ENCODE results near the gene GPANK1. TPM values are rescaled to one million over a fixed set of nuclear protein-coding genes. Genes with fewer than 3 reads are reported as not detected.

Gene GPANK1
- total RNA-seq, 4 donors from 2014 or later: 15.8 to 21.0 (median 19.4) TPM

- peaks cover 23 to 51% (median 35%) of the 10 kb centered on the region in 4 donors for H3K36me3 ChIP-seq
- H3K9me3 ChIP-seq: no peaks in the 10 kb centered on the region
- DNase-seq (ENCODE audit: extremely low spot score): no peak
- intact Hi-C loops (cut with DNase I): no loop called here
- H3K4me1 ChIP-seq: peaks cover 21 to 49% (median 32%) of the 10 kb centered on the region in 4 donors
- TF ChIP-seq CTCF (IDR thresholded peaks at IDR 0.05) (no peak), POLR2A (IDR thresholded peaks at IDR 0.05; ENCODE audit: low read depth) (no peak), POLR2AphosphoS5 (IDR thresholded peaks at IDR 0.05) (no peak), EP300 (IDR thresholded peaks at IDR 0.05) (no peak)
- no peaks in the 10 kb centered on the region for H3K27me3 ChIP-seq
- 91% methylated on average over 5 of the region's 5 CpGs for WGBS
- H3K27ac ChIP-seq (replicated peaks in 1 of 4): peak overlapping the region in 2 of 4 donors; percentile 19 to 90
- H3K4me3 ChIP-seq: peak overlapping the region in 1 of 4 donors; percentile 81
Observed at GRCh38 chr6:31700740-31701401, 36.1 kb upstream of the GPANK1 start.

- no peaks in the 10 kb centered on the region for H3K9me3 ChIP-seq
- H3K4me3 ChIP-seq: no peak overlapping the region
- intact Hi-C loops (cut with DNase I): no loop called here
- TF ChIP-seq POLR2A (IDR thresholded peaks at IDR 0.05; ENCODE audit: low read depth) (no peak), EP300 (IDR thresholded peaks at IDR 0.05) (no peak), POLR2AphosphoS5 (IDR thresholded peaks at IDR 0.05) (no peak), CTCF (IDR thresholded peaks at IDR 0.05) (no peak)
- H3K27ac ChIP-seq (replicated peaks in 1 of 4): no peak overlapping the region
- H3K36me3 ChIP-seq: peaks cover 50 to 84% (median 68%) of the 10 kb centered on the region in 4 donors
- no peak for DNase-seq (ENCODE audit: extremely low spot score)
- H3K27me3 ChIP-seq: no peaks in the 10 kb centered on the region
- peaks cover 17 to 43% (median 25%) of the 10 kb centered on the region in 4 donors for H3K4me1 ChIP-seq
- 30% methylated on average over 3 of the region's 3 CpGs for WGBS
Observed at GRCh38 chr6:31697555-31697954, 32.8 kb upstream of the GPANK1 start.

- Histone ChIP-seq H3K36me3 (peaks cover 54 to 100% (median 91%) of the 10 kb centered on the region in 4 donors), H3K27me3 (no peaks in the 10 kb centered on the region), H3K4me3 (no peak overlapping the region), H3K27ac (replicated peaks in 1 of 4) (no peak overlapping the region), H3K4me1 (peaks cover 0 to 10% (median under 1%) of the 10 kb centered on the region in 4 donors), H3K9me3 (no peaks in the 10 kb centered on the region)
- no peak for DNase-seq (ENCODE audit: extremely low spot score)
- intact Hi-C loops (cut with DNase I): no loop called here
- 81% methylated on average over 6 of the region's 6 CpGs for WGBS
- TF ChIP-seq POLR2AphosphoS5 (IDR thresholded peaks at IDR 0.05) (no peak), EP300 (IDR thresholded peaks at IDR 0.05) (no peak), POLR2A (IDR thresholded peaks at IDR 0.05; ENCODE audit: low read depth) (no peak), CTCF (IDR thresholded peaks at IDR 0.05) (no peak)
Observed at GRCh38 chr6:31693535-31693934, 28.7 kb upstream of the GPANK1 start.

- H3K4me1 ChIP-seq: peaks cover 0 to 8% (median 0%) of the 10 kb centered on the region in 4 donors
- DNase-seq (ENCODE audit: extremely low spot score): no peak
- H3K27ac ChIP-seq (replicated peaks in 1 of 4): no peak overlapping the region
- TF ChIP-seq POLR2A (IDR thresholded peaks at IDR 0.05; ENCODE audit: low read depth) (no peak), EP300 (IDR thresholded peaks at IDR 0.05) (no peak), POLR2AphosphoS5 (IDR thresholded peaks at IDR 0.05) (no peak), CTCF (IDR thresholded peaks at IDR 0.05) (no peak)
- intact Hi-C loops (cut with DNase I): no loop called here
- peaks cover 61 to 100% (median 95%) of the 10 kb centered on the region in 4 donors for H3K36me3 ChIP-seq
- H3K9me3 ChIP-seq: no peaks in the 10 kb centered on the region
- H3K27me3 ChIP-seq: no peaks in the 10 kb centered on the region
- H3K4me3 ChIP-seq: no peak overlapping the region
- 83% methylated on average over 9 of the region's 9 CpGs for WGBS
Observed at GRCh38 chr6:31692886-31693285, 28.1 kb upstream of the GPANK1 start.
